Embryonic facial prominence (tissue), 1 donor: ENCODE measurements around the gene SCAMP5.

Experiments used
- DNase-seq: peaks from one replicate; pipeline ENCODE4 v3.0.0-alpha.2; 2016; ENCODE audit errors: extremely low spot score

SCAMP5 gene

DNA sequence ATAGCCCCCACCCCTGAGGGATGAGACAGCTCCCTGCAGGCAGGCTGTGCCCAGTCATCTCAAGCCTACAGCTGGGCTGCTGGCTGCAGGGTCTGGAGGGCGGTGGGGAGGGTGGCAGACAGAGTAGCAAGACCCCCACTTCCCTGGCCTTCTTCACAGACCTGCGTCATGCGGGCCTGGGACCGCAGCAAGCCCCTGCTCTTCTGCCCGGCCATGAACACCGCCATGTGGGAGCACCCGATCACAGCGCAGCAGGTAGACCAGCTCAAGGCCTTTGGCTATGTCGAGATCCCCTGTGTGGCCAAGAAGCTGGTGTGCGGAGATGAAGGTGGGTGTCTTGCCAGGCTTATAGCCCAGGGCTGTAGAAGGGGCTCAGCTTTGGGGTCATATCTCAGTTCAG lies 53.0 kb downstream of the SCAMP5 start:
- no peak for DNase-seq

DNA sequence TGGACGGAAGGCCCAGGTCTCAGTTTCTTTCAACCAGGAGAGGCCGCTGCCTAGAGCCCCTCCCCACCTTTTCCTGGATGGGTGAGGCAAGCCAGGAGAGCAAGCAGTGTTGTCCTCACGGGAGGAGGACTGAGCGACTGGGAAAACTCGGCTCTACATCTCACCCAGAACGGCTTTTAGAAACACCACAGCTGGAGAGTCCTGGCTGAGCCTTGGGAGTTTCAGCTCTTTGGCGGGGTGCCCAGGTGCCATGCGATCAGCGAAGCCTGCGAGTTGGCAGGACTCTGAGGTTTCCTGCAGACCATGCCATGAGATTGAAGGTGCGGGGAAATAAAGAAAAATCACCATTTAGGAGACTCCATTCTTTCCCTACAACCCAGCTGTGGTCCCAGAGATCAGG lies 54.0 kb downstream of the SCAMP5 start:
- no peak for DNase-seq

DNA sequence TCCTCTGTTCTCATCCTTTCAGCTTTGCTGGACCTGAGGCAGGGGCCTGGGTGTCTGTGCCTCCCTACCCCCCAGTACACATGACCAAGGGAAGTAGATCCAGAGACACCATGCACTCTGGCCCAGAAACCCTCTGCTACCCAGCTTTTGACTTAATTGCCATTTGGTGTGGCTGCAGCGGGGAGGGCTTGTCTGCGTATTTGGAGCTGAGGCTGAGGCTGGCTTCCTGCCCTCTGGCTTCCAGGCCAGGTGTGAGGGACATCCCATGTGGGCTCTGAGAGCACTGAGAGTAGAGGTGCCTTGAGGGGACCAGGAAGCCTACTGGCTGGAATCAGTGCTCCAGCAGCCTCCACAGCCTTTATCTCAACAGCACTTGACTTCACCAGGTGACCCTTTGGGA lies 54.9 kb downstream of the SCAMP5 start:
- DNase-seq = no peak

DNA sequence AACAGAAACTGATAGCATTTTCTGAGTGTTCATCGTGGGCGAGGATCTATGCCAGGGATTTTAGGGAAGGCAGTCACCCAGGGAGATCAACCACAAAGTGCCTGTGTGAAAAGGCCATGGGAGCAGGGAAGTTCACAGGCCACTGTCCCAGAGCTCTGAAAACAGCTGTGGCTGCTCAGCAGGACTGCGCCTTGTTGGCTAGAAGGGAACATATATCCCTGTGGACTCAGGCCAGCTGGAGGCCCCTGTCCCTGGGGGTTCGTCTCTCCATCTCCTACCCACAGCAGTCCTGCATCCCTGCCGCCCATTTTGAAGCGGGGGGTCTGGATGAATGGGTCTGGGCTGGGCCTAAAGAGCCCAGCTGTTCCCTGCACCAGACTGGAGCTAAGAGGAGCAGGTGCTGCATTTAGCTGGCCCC lies 55.8 kb downstream of the SCAMP5 start:
- no peak for DNase-seq

DNA sequence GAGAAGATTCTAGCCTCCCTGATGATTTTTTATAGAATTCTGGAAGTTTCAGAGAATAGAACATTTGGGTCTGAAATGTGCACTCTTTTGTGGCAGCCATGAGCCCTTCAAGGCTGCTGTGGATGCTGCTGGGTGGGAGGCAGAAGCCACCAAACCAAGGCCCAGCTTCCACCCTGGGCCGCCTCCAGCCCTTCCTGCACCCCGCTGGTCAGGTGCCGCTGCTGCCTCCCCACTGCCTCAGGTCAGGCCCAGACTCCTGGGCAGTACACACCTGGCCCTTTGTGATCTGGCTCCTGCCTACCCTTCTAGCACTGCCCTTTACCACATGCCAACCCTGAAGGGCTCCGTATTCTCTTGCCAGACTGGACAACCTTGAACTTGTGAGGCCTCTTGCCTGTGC lies 56.3 kb downstream of the SCAMP5 start:
- DNase-seq = no peak

DNA sequence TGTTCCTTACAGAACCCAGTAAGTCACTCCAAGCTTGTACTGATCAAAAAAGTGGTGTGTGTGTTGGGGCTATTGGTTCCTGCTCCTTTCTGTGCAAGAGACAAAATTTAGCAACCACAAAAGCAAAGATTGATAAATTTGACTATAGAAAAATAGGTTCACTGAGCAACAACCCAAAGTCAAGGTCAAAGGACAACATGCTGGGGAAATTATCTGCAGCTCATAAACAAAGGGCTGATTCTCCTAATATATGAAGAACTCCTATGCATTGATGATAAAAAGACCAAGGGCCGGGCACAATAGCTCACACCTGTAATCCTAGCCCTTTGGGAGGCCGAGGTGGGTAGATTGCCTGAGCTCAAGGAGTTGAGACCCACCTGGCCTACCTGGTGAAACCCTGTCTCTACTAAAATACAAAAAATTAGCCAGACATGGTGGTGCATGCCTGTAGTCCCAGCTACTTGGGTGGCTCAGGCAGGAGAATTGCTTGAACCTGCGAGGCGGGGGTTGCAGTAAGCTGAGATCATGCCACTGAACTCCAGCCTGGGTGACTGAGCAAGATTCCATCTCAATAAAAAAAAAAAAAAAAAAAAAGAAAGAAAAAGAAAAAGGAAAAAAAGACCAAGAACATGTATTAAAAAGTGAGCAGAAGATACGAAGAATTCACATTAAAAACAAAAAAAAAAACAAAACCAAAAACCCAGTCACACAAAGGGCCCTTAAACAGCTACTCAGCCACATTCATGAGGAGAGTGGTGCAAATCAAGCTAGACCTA lies 57.8 kb downstream of the SCAMP5 start:
- DNase-seq = no peak

DNA sequence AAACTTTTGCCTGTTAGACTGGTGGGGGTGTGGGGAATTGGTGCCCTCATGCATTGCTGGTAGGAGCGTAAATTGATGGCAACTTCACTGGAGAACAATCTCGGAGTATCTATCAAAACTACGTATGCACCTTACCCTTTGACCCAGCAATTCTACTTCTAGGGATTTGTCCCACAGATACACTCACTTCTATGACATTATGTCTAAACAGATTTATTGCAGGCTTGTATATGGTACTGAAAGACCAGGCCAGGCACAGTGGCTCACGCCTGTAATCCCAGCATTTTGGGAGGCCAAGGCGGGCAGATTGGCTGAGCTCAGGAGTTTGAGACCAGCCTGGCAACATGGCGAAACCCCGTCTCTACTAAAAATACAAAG lies 58.4 kb downstream of the SCAMP5 start:
- DNase-seq = no peak

DNA sequence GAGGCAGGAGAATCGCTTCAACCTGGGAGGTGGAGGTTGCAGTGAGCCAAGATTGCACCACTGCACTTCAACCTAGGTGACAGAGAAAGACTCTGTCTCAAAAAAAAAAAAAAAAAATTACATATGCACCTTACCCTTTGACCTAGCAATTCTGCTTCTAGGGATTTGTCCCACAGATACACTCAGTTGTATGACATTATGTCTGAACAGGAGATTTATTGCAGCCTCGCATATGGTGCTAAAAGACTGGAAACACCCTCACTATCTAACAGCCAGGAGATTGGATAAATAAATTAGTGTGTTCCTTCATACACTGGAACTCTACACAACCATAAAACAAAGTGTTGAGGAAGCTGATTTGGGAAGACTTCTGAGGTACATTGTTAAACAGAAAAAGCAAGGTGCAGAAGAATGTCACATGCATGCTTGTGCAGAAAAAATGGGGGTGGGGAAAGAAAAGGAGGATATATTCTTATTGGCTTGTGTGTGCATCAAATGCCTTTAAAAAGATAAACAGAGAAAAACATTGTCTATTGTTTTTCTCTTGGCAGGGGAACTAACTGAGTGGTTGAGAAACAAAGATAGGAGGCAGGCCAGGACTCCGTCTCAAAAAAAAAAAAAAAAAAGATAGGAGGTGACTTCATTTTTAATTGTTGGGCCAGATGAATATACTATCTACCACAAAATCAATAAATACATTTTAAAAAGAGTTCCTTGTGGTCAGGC lies 59.0 kb downstream of the SCAMP5 start:
- no peak for DNase-seq

DNA sequence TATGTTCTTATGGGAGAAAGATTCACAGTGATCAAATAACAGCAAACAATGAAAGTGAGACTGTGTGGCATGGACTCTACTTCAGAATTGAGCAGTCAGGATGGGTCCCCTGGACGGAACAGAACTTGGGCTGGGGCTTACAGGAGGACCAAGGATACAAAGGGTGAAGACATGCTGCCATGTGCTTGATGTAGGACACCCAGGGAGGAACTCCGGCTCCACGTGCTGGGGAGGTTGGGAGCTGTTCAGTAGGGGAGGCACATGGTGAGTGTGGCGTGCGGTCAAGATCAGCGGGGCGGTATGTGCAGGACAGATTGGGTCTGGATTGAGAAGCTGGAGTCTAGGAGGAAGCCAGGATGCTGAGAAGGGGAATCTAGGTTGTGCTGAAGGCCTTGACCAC lies 60.7 kb downstream of the SCAMP5 start:
- no peak for DNase-seq

DNA sequence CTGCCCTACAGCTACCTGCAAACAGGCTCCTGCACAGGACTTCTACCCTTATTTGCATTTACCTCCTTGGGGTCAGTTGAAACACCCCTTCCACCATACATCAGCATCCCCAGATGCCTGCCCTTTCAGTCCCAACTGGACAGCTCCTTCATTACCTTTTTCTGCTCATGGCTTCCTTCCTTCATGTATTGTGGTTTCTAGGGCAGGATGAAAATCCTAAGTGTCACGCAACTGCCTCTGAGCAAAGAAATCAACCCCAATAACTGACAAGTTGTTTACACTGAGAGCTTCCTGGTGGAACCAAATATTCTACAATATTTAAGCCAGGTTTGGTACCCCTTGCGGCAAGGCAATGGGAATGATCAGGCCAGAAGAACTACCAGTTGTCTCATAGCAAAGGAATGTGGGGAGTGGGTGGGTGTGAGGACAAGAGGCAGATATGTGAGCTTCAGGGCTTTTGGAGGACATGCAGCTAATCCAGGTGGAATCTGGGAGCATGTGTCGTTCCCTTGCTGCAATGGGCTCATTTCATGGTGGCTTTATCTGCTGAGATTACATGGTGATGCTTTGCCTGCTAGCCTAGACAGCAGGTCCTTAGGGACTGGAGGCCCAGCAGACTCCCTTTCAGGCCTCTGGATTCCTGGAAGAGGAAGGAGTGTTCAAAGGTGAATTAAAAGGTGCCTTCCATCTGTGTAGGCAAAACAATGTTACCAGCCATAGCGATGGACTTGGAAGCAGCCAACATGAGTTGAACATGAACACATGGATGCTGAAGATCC lies 63.0 kb downstream of the SCAMP5 start:
- no peak for DNase-seq

DNA sequence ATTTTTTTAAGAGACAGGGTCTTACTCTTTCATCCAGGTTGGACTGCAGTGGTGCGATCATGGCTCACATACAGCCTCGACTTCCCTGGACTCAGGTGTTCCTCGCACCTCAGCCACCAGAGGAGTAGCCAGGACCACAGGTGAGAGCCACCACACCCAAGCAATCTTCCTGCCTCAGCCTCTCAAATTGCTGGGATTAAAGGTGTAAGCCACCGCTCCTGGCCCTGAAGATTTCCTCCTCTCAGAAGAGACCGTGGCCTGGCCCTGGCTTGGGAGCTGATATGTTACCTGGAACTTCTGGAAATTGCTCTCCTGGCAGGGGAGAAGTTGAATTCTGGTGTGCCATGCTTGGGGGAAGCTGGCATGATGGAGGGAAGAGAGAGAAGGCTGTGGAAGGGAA lies 64.2 kb downstream of the SCAMP5 start:
- DNase-seq = no peak

DNA sequence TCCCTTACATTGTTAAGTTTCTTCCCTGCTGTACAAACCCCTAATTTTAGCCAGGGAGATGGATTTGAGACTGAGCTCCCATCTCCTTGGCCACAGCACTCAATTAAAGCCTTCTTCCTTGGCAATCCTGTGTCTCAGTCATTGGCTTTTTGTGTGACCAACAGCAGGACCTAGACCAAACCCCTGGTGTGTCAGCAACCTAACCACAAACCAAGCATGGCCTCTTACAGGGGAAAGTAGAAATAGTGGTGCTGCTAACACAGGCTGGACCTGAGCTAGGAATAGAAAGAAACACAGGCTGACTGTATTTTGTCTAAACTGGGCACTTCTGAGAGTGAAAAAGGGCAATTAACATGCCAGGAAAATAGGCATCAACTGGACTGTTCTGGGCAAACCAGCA lies 65.9 kb downstream of the SCAMP5 start:
- DNase-seq = no peak

DNA sequence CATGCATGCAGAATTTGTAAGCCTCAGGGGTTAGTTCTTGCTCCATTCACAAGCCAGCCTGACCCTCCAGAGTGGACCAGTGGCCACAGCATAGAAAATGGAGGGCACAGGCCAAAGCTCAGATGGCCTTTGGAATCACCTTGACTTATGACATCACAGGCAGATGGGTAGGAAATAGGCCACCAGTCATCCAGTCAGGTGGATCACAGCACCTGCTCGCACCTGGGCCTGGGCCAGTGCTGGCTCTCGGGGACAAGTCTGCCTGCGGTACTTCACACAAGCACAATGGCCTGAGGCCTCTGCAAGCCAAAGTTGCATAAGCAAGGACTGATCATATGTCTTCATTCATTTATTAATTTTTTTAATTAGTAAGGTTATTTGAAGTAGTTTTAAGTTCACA lies 67.3 kb downstream of the SCAMP5 start:
- DNase-seq = no peak

DNA sequence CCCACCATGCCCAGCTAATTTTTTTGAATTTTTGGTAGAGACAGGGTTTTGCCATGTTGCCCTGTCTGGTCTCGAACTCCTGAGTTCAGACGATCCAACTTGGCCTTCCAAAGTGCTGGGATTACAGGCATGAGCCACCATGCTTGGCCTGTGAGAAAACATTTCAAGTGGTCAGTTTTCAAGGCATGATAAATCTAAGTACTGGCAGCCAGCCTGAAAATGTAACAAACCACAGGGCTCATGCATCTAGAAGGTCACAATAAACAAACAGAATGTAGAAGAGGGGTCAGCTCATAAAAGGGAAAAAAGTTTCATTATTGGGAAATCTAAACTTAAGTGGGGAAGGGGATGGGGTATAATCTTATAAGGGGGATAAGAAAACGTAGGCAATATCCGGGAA lies 68.0 kb downstream of the SCAMP5 start:
- no peak for DNase-seq

DNA sequence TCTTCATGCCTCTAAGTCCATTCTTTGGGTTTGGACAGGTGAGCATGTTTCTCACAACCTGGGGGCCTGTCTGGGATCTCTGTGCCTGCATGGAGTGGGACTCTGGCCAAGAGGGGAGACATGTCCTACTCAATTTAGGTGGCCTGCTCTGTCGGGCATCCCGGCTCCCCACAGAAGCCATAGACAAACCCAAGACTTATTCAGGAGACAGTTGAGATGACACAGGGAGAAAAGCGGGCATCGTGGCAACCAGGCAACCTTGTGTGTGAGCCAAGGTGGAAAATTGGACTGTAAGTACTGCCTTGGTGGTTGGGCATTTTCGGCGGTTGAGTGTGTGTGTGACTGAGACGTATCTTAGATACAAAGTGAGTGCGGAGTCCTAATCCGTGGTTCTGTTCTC lies 68.5 kb downstream of the SCAMP5 start:
- DNase-seq = no peak

DNA sequence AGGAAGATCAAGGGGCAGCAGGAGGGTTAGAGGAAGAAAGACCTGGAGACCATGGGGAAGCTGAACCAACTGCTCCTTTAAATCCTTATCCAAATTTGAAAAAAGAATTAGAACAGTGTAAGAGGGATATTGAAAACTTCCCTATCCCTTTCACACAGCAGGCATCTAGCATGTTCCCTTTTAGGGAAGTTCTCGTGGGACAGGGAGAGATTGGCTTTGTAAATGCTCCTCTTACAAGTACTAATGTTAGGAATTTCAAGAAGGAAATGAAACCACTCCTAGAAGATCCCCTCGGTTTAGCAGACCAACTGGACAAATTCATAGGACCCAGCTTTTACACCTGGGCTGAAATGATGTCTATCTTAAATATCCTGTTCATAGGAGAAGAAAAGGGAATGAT lies 69.5 kb downstream of the SCAMP5 start:
- DNase-seq = no peak

DNA sequence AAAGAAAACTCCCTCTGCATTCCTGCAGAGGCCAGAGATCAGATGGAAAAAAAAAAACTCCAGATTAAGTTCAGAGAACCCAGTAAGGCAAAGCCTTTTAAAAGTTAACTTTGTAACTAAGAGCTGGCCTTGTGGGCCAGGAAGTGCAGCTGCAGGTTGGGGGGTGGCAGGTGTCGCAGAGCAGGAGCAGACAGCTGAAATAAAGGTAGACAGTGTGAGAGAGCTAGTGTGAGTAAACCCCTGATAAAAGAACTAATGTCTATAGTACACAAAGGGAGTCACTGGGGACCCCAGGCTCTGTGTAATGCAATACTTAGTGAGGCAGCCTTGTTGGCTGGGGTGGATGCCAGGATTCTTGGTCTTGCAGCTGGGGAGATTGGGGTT lies 70.1 kb downstream of the SCAMP5 start:
- DNase-seq = no peak

DNA sequence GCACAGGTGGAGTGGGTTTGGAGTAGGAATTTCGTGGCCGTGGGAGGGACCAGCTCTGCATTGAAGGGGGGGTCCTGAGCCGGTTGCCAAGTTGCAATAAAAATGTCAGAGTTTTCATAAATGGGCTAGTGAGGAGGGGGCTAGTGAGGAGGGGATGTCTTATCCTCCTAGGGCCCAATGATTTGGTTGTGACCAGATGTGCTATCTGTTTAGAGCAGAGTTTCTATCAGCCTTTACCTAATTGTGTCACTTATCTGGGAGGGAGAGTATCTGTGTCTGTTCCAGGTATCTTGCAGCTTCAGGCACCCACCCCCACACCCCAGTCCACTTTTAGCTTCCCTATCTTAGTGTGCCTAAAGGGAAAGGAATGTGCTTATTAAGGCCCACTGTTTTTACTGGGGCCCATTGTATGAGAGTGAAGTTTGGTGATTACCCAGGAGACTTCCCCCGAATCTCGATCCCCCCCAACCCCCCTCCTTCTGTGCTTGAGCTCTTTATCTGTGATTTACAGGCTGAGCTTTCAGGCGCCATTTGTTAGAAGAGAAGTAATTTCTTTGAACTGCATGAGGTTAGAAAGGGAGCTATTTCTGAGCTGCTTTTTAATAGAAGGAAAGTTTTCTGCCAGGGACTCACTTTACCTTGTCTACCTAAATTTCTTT lies 70.6 kb downstream of the SCAMP5 start:
- no peak for DNase-seq

DNA sequence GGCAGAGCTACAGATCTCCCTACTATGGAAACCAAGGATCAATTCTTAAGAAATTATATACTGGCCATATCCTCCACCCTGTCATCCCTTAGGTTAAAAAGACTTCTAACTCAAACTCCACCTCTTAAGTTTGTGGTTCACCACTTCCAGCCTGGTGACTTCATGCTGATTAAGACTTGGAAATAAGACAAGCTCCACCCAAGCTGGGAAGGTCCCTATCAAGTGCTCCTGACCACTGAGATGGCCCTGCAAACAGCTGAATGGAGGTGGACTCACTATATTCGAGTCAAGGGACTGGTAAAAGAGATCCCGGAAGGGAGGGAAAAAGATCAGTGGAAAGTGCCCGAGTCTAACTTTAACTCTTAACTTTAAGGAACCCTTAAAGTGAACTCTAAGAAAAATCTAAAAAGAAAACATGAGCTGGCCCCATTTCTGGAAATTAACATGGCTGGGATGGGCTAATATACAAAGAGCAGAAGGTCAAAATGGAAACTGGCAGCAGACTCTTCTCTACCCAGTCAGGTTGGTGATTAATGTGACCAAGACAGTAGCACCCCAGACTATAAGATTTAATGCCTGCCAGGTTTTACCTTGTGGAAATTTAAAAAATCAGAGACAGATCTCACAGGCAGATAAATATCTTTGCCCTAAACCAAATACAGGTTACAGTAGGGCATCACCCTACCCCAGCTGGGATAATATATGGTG lies 71.9 kb downstream of the SCAMP5 start:
- DNase-seq = no peak

DNA sequence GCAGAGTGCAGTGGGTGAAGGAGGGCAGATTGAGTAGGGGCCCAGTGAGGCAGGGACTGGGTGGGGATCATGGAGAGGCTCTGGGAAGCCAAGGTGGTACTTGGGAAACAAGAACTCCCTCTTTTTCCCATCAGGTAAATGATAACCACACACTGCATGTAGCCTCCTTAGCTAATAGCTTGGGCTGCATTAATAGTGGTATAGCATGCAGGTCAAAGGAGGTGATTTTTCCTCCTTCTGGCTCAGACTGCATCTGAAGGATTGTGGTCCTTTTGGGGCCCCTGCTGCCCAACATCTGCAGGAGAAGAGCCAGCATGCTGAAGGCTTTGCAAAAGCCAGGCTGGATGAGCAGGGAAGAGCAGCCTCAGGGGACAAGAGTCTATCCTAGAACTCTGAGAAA lies 73.4 kb downstream of the SCAMP5 start:
- DNase-seq = no peak

DNA sequence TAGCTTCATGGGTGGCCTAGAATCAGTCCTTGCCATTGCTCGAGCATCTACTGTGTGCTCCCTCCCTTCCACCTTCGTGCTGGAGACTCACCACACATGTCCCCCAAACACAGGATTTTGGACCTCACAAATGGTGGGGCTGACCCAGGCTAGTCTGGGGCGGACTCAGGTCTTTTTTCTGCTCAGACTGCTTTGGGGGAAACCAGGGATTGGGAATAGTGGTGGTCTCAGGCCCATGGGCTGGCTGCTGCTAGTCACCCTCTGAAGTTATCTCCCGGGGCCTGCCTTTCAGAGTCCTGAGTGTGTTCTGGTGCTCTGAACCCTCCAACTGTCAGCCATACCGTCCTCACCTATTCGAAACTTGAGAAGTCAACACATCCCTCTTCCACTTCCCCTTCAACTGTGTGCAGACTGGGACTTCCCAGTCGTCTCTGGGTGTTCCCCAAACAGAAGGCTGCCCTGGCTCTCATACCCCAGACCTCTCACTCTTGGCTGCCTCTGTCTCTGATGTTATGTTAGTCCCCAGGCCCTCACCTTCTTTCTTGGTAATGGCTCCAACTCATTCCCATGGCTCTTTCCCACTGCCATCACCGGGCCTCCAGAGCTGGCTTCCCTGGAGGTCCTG lies 74.0 kb downstream of the SCAMP5 start:
- DNase-seq = no peak
